PC-3 (cell line): ENCODE data around the gene SERPING1. TPM values are rescaled to one million over a fixed set of nuclear protein-coding genes. Genes with fewer than 3 reads are reported as not detected.
A peak's percentile ranks its signal among the peaks of the same experiment; 100 is the strongest.

Experiments
- ATAC-seq: fragments of 200-7000 bp; cut with Tn5 transposase; 2 replicates; pipeline ENCODE4 v1.9.1; 2020; ENCODE audit warnings: mild to moderate bottlenecking, moderate library complexity
- BruUV-seq: library from RNA; stranded (reverse); fragments of 400-500 nt; replicated peaks from 2 replicates; lab custom pipeline; 2021; lab: Mats Ljungman, UMichigan
- CTCF ChIA-PET: fragments of 300-600 bp; sonication (Branson Sonifier 250); formaldehyde crosslinking; loops from one replicate; lab custom pipeline; 2022; ENCODE audit warnings: antibody characterized with exemption; lab: Charles Lee
- POLR2A ChIA-PET: fragments of 300-600 bp; sonication (Branson Sonifier 250); formaldehyde crosslinking; loops from one replicate; lab custom pipeline; 2022; ENCODE audit warnings: antibody characterized with exemption; ENCODE audit not compliant: unreplicated experiment; lab: Charles Lee
- DNase-seq: peaks from one replicate; pipeline ENCODE4 v3.0.0-alpha.2; 2015
- H2AFZ ChIP-seq: fragments of 300-600 bp; sonication (generic); 2 replicates; pipeline ENCODE4 v1.6.0; 2016; ENCODE audit warnings: antibody characterized with exemption, low read length
- H3F3A ChIP-seq: fragments of 300-600 bp; sonication (generic); one replicate; pipeline ENCODE4 v1.6.0; 2017; ENCODE audit warnings: antibody characterized with exemption, low read length, control low read depth, mild to moderate bottlenecking; ENCODE audit not compliant: unreplicated experiment
- H3K27ac ChIP-seq: fragments of 300-600 bp; sonication (generic); 2 replicates; pipeline ENCODE4 v1.5.1; 2016; ENCODE audit warnings: mild to moderate bottlenecking, low read length
- H3K27me3 ChIP-seq: fragments of 300-600 bp; sonication (generic); 2 replicates; pipeline ENCODE4 v1.6.1; 2016; ENCODE audit warnings: low read length, mixed read lengths
- H3K36me3 ChIP-seq: fragments of 300-600 bp; sonication (generic); 2 replicates; pipeline ENCODE4 v1.6.1; 2016; ENCODE audit warnings: low read depth, mixed run types, low read length, mixed read lengths
- H3K4me1 ChIP-seq: fragments of 300-600 bp; sonication (generic); 2 replicates; pipeline ENCODE4 v1.5.1; 2016; ENCODE audit warnings: low read length; ENCODE audit not compliant: insufficient read depth
- H3K4me2 ChIP-seq: fragments of 300-600 bp; sonication (generic); 2 replicates; pipeline ENCODE4 v1.6.0; 2016; ENCODE audit warnings: low read length
- H3K4me3 ChIP-seq: fragments of 300-600 bp; sonication (generic); 2 replicates; pipeline ENCODE4 v1.5.1; 2016; ENCODE audit warnings: mild to moderate bottlenecking, low read length, mixed read lengths
- H3K79me2 ChIP-seq: fragments of 300-600 bp; sonication (generic); 2 replicates; pipeline ENCODE4 v1.6.1; 2017; ENCODE audit warnings: low read length, mixed read lengths
- H3K9ac ChIP-seq: fragments of 300-600 bp; sonication (generic); 2 replicates; pipeline ENCODE4 v1.6.0; 2016; ENCODE audit warnings: mild to moderate bottlenecking, low read length
- H3K9me2 ChIP-seq: fragments of 300-600 bp; sonication (generic); replicated peaks from 2 replicates; pipeline ENCODE4 v1.6.1; 2016; ENCODE audit warnings: mixed run types, low read length, mixed read lengths
- H3K9me3 ChIP-seq: fragments of 300-600 bp; sonication (generic); 2 replicates; pipeline ENCODE4 v1.6.1; 2016; ENCODE audit warnings: low read length, mixed read lengths
- H4K20me1 ChIP-seq: fragments of 300-600 bp; sonication (generic); 2 replicates; pipeline ENCODE4 v1.6.1; 2016; ENCODE audit warnings: low read length, mixed read lengths
- EZH2 ChIP-seq: fragments of 300-600 bp; sonication (generic); IDR thresholded peaks from one replicate; pipeline ENCODE4 v1.6.1; 2017; ENCODE audit warnings: antibody characterized with exemption, mild to moderate bottlenecking, low read length; ENCODE audit not compliant: unreplicated experiment
- EZH2phosphoT487 ChIP-seq: fragments of 300-600 bp; sonication (generic); IDR thresholded peaks from 2 replicates; pipeline ENCODE4 v1.6.1; 2018; ENCODE audit warnings: mild to moderate bottlenecking, antibody characterized with exemption, low read length, borderline replicate concordance
- intact Hi-C: fragments of 100-400 bp; cut with micrococcal nuclease; formaldehyde crosslinking; loops from 2 replicates; pipeline ENCODE4 v1.9.0; 2023
- total RNA-seq: library from RNA; depleted of rRNA; stranded (reverse); fragments of >200 nt; gene quantifications from 2 replicates; pipeline ENCODE4 v1.2.3, GENCODE V29; 2014
- TF ChIP-seq, protein P1 (sequence below): fragments of 300-600 bp; sonication (generic); conservative IDR thresholded peaks from 2 replicates; pipeline ENCODE4 v1.5.1; 2017; ENCODE audit warnings: antibody characterized with exemption, low read depth, mild to moderate bottlenecking, low read length

SERPING1 gene
- total RNA-seq, 1 experiment from 2014 or later, result not detected

DNA sequence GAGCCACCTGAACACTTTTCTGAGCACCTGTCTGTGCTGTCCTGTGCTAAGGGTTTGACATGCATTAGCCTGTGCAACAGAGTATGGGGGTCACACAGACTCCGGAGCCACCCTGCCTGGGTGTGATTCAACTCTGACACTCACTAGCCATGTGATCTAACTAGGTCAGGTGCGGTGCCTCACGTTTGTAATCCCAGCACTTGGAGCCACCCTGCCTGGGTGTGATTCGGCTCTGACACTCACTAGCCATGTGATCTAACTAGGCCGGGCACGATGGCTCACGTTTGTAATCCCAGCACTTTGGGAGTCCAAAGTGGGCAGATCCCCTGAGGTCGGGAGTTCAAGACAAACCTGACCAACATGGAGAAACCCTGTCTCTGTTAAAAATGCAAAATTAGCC, 41.4 kb upstream of the SERPING1 start:
- H4K20me1 ChIP-seq, result no peaks in the 10 kb centered on the region
- no peak overlapping the region for H3K4me3 ChIP-seq
- H3K27ac ChIP-seq, result no peak overlapping the region
- BruUV-seq, result no TSS peak
- H3K4me2 ChIP-seq, result no peak overlapping the region
- intact Hi-C loops, result no loop called here
- H3K9ac ChIP-seq, result no peak overlapping the region
- DNase-seq (peak; percentile 19), ATAC-seq (peak; percentile 29)
- H3K79me2 ChIP-seq, result no peaks in the 10 kb centered on the region
- TF ChIP-seq EZH2 (no peak), EZH2phosphoT487 (no peak)
- TF ChIP-seq, protein P1, sequence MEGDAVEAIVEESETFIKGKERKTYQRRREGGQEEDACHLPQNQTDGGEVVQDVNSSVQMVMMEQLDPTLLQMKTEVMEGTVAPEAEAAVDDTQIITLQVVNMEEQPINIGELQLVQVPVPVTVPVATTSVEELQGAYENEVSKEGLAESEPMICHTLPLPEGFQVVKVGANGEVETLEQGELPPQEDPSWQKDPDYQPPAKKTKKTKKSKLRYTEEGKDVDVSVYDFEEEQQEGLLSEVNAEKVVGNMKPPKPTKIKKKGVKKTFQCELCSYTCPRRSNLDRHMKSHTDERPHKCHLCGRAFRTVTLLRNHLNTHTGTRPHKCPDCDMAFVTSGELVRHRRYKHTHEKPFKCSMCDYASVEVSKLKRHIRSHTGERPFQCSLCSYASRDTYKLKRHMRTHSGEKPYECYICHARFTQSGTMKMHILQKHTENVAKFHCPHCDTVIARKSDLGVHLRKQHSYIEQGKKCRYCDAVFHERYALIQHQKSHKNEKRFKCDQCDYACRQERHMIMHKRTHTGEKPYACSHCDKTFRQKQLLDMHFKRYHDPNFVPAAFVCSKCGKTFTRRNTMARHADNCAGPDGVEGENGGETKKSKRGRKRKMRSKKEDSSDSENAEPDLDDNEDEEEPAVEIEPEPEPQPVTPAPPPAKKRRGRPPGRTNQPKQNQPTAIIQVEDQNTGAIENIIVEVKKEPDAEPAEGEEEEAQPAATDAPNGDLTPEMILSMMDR, result no peak
- no peaks in the 10 kb centered on the region for H3K9me3 ChIP-seq
- no peaks in the 10 kb centered on the region for H3K36me3 ChIP-seq
- peaks cover 6% of the 10 kb centered on the region; the same call in 1 of the 2 replicates for H3K4me1 ChIP-seq
- CTCF ChIA-PET, result no interaction called here
- H3F3A ChIP-seq, result no peaks in the 10 kb centered on the region
- H2AFZ ChIP-seq, result no peak overlapping the region
- no peaks in the 10 kb centered on the region for H3K27me3 ChIP-seq
- no peaks in the 10 kb centered on the region for H3K9me2 ChIP-seq
- POLR2A ChIA-PET, result no interaction called here

DNA sequence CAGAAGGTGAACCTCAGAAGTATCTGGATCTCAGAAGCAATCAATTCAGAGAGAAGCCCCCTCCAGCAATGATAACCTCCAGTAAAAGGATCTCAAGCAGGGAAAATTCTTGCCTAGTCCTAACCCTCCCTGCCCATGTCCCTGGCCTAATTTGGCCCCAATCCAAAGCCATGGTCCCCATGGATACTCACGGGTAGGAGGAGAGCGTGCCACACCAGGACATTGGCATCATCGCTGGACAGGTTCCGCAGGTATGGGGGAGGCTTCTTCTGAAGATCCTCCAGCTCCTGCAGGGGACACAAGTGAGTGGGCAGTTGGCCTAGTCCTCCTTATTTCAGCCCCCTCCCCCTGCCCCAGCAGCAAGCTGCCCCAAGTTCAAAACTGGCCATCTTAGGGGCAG, 37.3 kb upstream of the SERPING1 start:
- POLR2A ChIA-PET, result no interaction called here
- CTCF ChIA-PET, result no interaction called here
- intact Hi-C loops, result no loop called here
- Histone ChIP-seq H3K36me3 (no peaks in the 10 kb centered on the region), H3K9me2 (no peaks in the 10 kb centered on the region), H3K79me2 (no peaks in the 10 kb centered on the region), H3K9ac (no peak overlapping the region), H3K27me3 (no peaks in the 10 kb centered on the region), H3K4me1 (peaks cover 6% of the 10 kb centered on the region; the same call in 1 of the 2 replicates), H3K27ac (no peak overlapping the region), H3K4me2 (no peak overlapping the region), H3K9me3 (no peaks in the 10 kb centered on the region), H2AFZ (no peak overlapping the region), H4K20me1 (no peaks in the 10 kb centered on the region), H3F3A (no peaks in the 10 kb centered on the region), H3K4me3 (no peak overlapping the region)
- peak; percentile 68 for DNase-seq
- ATAC-seq, result no peak
- BruUV-seq, result no TSS peak
- TF ChIP-seq, protein P1, result no peak
- TF ChIP-seq EZH2phosphoT487, result no peak
- TF ChIP-seq EZH2, result no peak

DNA sequence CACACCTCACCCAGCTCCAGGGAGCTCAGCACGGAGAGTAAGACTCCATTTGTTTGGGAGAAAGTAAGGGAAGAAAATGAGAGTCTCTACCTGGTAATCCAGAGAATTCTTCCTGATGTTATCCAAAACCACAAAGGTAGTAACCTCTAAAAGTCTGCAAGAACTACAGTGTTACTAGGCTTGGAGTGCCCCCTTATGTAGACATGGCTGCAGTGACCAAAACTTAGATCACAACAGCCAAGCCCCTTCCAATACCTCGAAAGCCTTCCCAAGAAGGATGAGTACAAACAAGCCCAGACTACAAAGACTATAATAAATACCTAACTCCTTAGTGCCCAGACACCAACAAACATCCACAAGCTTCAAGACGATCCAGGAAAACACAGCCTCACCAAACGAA, 34.9 kb upstream of the SERPING1 start:
- no peaks in the 10 kb centered on the region for H3K9me3 ChIP-seq
- no peak overlapping the region for H3K9ac ChIP-seq
- H3K4me3 ChIP-seq, result no peak overlapping the region
- peaks cover 18% of the 10 kb centered on the region for H3K4me1 ChIP-seq
- no peak overlapping the region for H3K4me2 ChIP-seq
- H4K20me1 ChIP-seq, result no peaks in the 10 kb centered on the region
- peak; percentile 36 for DNase-seq
- no peak for ATAC-seq
- H3K27ac ChIP-seq, result no peak overlapping the region
- no peaks in the 10 kb centered on the region for H3F3A ChIP-seq
- CTCF ChIA-PET, result no interaction called here
- H3K27me3 ChIP-seq, result no peaks in the 10 kb centered on the region
- H3K79me2 ChIP-seq, result no peaks in the 10 kb centered on the region
- no peaks in the 10 kb centered on the region for H3K36me3 ChIP-seq
- TF ChIP-seq, protein P1, result peak; percentile 37; the same call in 1 of the 2 replicates
- no peak for TF ChIP-seq EZH2phosphoT487
- TF ChIP-seq EZH2, result no peak
- H3K9me2 ChIP-seq, result no peaks in the 10 kb centered on the region
- no TSS peak for BruUV-seq
- intact Hi-C loops, result no loop called here
- no peak overlapping the region for H2AFZ ChIP-seq
- POLR2A ChIA-PET, result interaction anchor here (0.7 kb wide), 1 partner anchor 47 kb away, joined by 3 read pairs; no protein-coding TSS in a partner anchor
